HG03432 (cell line): ENCODE results near the gene ARHGEF26.

Experiments
- ATAC-seq: cut with Tn5 transposase; IDR thresholded peaks from one replicate; pipeline ENCODE4 v1.9.1; 2021; ENCODE audit warnings: mild to moderate bottlenecking, moderate library complexity; ENCODE audit not compliant: unreplicated experiment

The ARHGEF26 gene

DNA sequence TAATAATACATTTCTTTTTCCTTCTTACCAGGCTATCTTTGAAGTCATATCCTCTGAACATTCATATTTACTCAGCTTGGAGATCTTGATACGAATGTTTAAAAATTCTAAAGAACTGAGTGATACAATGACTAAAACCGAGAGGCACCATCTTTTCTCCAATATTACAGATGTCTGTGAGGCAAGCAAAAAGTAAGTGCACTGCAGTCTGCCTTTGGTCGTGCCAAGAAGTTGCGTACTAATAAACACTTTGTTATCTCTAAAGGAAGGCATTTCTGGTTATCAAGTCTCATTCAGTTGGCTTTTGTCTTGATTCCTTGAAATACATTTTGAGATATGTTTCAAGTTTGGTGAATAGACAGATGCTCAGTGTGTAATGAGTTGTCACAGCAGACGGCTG is 31.6 kb downstream of the ARHGEF26 start:
- ATAC-seq: no peak

DNA sequence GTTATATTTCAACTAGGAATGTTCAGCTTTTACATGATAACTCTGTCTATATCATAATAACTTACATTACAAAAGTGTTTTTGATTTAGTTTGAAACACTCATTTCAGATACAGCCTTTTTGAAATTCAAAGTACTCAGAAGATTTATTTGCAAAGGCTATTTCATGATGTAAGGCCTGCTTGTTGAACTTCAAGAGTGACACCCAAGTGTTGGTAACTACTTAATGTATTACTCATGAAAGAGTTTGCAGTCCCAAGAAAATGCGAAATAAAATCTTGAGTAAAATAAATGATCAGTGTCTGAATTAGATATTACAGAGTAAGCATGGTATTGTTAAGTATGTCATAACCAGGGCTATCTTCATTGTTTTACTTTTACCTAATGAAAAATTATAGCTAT is 35.3 kb downstream of the ARHGEF26 start:
- no peak for ATAC-seq

GRCh38 chr3:154161806-154162205 is 40.6 kb downstream of the ARHGEF26 start:
- no peak for ATAC-seq

- no peak for ATAC-seq
Measured at GRCh38 chr3:154164387-154164786, 43.2 kb downstream of the ARHGEF26 start.

DNA sequence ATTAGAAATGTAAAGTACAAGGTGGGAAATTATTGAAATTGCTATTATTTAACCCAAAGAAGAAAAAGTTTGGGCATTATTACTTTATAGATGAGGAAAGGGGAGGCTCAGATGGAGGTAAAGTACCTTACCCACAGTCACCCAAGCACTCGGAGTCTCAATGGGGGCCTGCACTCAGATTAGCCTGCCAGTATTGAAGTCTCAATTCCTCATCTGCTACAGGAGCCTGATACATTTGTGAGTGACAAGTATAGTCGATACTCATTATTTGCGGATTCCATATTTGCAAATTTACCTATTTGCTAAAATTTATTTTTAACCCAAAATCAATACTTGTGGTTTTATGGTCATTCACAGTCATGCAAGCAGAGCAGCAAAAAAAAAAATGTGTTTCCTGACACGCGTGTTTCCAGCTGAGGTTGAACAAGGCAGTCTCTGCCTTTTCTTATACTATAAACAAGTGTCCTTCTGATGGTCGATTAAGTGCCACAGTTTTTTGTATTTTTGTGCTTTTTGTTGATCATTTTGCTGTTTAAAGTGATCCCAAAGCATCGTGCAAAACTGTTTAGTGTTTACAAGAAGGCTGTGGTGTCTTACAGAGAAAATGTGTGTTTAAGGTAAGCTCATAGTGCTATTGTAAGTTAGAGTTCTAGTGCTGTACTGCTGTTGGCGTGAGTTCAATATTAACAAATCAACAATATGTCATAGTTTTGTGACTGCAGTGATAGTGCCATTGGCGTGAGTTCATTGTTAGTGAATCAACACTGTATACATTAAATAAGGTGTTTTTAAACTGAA is 48.0 kb downstream of the ARHGEF26 start:
- ATAC-seq: no peak

- no peak for ATAC-seq
Measured at GRCh38 chr3:154169796-154170110, 48.6 kb downstream of the ARHGEF26 start.

- ATAC-seq: no peak
Measured at GRCh38 chr3:154170300-154170699, 49.1 kb downstream of the ARHGEF26 start.

- no peak for ATAC-seq
Measured at GRCh38 chr3:154175041-154175440, 53.9 kb downstream of the ARHGEF26 start.

DNA sequence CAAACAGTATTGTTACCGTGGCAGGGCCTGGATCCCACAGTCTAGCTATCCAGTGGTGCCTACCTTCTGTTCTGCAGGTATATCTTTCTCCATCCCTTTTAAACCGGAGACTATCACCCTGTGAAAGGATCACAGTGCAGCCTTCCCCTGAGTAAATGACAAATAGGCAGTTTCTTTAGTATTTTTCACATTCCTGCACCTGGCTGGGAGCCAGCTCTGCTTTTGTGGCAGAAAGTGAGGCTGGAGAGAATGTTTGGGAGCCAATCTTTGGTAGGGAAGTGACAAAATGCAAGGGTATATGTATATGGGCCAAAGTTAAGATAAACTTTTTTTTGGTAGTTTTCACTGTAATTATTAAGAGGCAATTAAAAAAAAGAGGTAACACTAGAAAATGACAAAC is 54.8 kb downstream of the ARHGEF26 start:
- ATAC-seq: no peak

DNA sequence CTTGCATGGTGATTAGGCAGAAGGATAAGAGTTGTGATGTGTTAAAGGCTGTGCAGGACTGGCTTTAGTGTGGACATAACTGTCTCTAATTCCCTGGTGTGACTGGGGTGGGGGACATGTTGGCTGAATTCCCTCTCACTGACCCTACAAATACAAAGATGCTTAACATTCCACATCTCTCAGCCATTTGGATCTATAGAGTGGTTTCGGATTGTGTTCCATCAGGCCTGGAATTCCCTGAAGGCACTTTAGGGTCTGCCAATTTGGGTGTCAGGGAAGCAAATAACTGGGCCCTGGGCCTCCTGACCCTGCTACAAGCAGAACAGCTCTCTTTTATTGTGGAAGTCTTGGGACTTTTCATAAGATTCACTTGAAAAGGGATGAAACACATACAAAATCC is 56.2 kb downstream of the ARHGEF26 start:
- no peak for ATAC-seq

DNA sequence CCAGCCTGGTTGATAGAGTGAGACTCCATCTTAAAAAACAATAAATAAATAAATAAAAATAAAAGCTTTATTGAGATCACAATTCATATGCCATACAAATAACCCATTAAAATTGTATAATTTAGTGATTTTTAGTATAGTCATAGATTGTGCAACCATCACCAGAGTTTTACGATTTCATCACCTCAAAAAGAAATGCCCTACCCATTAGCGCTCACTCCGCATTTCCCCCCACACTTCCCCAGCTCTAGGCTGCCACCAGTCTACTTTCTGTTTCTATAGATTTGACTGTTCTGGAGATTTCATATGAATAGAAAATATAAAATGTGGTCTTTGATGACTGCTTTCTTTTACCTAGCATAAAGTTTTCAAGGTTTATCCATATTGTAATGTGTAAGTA is 57.0 kb downstream of the ARHGEF26 start:
- no peak for ATAC-seq

DNA sequence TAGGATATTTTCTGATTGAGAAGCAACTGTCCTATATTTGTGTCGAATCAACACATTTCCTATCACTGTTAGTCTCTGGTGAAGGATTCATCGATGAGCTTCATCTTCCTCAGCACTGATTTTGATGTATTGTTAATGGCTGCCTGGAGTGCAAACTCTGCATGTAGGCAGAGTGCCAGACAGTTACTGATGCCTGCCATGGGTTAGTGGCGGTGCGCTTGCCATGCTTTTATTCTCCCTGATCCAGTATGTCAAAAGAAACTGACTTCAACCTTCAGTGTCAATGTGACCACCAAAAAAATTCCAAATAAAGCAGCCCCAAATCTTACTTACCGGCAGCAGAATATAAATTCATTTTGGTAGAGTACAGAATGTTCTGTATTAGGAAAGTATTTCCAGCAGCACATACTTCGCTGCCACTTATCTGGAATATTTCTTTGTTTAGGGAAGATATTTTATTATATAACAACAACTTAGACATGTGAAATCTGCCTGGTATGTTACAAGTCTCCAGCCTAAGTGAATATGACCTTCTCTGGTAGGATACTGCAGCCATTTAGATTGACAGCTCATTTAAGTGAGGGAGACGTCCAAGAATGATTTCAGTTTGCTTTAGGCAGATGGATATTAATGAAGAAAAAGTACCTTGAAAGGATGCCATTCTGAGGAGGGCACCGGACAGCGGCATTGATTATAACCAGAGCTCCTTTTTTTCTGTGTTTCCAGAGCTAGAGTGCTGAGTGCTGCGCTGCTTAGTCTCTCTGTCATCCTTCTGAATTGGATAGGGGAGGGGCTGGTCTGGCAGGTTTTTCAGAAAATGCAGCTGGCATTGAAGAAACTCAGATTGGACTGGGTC is 59.9 kb downstream of the ARHGEF26 start:
- no peak for ATAC-seq

DNA sequence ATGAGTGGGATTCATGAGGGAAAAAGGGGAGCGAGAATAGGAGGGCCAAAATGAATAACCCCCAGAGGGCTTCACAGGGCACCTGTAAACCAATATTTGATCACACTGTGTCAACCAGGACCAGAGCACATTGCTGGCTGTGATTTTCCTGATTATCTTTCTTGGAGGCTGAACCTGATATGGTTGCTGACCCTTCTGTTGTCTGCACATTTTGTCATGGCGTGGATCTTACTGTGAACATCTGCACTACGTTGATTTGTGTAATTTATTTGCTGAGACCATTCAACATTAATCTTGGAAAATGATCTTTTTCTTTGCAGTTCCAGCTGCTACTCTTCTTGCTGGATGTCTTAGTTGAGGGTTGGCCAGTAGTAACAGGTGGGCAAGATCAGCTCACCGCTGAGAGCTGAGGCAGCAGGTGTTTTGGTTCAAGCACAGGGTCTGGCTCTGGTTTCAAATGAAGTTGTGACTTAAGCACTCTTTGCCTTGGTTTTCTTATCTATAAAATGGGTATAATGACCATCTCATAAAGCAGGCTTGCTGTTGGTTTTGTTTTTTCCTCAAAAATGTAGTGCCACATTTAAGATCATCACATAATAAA is 61.2 kb downstream of the ARHGEF26 start:
- no peak for ATAC-seq

GRCh38 chr3:154182975-154183374 is 61.8 kb downstream of the ARHGEF26 start:
- ATAC-seq: no peak

DNA sequence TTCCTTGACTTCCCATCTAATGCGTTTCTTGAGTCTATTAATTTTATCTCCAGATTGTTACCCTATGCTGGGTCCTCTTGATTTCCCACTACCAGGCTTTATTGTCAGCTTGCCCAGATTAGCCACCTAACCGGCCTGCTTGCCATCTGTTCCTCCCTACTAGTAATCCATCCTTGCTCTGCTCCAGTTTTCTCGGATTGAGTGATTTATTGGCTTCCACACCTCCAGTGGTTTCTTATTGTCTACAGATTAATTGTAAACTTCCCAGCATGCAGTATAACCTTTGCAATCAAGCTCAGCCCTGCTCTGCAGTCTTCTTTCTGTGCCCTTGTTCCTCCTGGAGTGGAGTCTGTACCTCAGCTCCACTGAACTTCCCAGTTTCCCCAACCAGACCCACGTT is 63.4 kb downstream of the ARHGEF26 start:
- ATAC-seq: no peak

GRCh38 chr3:154188437-154188836 is 67.2 kb downstream of the ARHGEF26 start:
- ATAC-seq: no peak

GRCh38 chr3:154188846-154189245 is 67.7 kb downstream of the ARHGEF26 start:
- peak; percentile 45 for ATAC-seq

DNA sequence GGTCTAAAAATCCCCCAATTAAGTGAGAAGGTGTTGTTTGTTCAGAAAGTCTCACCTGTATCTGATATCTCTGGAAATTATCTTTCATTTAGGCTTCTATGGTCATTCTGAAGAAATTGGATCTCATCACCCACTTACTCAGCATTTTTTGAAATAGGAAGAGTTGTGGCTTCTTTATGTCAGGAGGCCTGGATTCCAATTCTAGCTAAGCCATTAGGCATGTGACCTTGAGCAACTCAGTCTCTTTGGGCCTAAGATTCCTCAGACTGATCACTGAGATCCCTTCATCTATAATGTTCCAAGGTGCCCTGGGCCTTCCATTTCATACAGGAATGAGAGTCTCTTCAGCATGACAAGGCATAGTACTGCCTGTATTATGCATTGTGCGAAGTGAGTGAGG is 70.3 kb downstream of the ARHGEF26 start:
- no peak for ATAC-seq

DNA sequence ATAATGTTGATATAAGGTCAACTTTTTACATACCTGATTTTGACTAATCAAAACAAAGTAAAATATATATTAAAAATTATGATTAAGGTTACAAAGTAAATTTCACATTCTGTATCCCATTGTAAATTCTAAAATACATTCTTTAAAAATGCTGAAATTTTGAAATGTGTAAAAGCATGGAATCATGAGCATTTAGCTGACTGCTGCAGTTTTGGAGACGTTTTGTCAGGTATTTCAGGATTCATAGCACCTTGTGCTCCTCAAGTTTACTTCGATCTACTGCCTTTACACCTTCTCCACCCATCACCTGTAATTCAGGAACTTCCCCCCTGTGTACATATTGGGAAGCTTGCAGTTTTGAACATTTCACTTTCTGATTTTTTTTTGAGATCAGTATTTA is 71.0 kb downstream of the ARHGEF26 start:
- ATAC-seq: no peak

GRCh38 chr3:154193000-154193615 is 71.9 kb downstream of the ARHGEF26 start:
- no peak for ATAC-seq

DNA sequence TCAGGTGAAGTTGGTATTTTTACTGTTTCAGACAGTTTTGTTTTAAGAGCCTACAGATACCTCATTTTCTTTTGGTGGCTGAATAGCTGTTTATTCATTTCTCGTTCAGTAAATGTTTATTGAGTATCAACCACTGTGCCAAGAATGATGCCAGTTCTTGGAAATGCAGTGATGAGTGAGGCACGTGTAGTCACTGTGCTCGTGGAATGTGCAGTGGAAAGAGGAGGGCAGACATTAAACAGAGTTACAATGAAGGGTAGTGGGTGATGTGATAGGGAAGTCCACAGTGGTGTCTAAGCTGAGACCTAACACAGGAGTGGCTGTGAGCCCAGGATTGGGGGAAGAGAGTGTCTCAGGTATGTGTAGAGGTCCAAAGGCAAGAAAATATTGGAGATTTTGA is 73.7 kb downstream of the ARHGEF26 start:
- ATAC-seq: no peak
